ENCODE data around the gene RBM6.
"Not testable (repeated sequence)": the region's sequence is repeated elsewhere in the genome, so short reads cannot be mapped to it uniquely, and the experiment has no call there.

Gene RBM6

DNA sequence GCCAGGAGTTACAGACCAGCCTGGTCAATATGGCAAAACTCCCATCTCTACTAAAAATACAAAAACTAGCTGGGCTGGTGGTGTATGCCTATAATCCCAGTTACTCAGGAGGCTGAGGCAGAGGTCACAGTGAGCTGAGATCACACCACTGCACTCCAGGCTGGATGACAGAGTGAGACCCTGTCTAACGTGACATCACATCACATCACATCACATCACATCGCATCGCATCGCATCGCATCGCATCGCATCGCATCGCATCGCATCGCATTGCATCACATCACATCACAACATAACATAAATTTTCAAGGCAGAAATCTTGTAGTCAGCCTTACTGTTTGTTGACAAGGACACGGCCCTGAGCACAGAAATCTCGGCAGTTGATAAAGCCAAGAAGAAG lies 44.4 kb downstream of the RBM6 start:
- DNase-seq = no peak

DNA sequence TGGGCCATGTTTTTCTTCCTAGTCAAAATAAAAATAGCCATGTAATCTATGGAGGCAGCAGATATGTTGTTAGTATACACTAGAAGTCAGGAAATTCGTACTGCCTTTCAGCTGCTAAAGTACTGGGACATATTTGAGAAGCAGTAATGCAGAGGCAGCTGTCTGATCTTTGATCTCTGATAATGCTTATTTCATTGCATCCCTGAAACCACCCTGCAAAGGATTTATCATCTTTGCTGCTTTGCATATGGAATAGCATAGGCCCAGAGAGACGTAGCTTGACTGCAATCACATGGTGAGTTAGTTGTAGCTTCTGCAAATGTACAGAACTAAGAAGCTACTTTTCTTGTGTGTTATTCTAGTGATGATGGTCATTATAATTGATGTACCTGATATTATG lies 52.4 kb downstream of the RBM6 start:
- DNase-seq = no peak

DNA sequence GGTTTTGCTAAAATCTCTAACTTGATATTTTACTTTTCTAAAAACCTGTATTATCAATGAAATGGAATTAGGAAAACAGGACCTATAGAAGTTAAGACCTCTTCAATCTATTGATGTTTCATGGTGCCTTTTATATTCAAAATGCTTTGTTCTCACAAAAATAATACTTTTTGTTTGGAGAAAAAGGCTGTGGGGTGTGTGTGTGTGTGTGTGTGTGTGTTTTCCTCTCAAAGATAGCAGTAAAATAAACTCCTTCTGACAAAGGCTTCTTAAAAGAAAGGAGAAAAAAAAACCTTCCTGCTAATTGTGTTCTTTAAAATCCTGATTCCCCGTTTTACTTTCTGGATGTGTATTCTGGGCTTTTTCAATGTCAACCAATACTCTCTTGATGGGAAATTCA lies 54.5 kb downstream of the RBM6 start:
- DNase-seq = no peak

DNA sequence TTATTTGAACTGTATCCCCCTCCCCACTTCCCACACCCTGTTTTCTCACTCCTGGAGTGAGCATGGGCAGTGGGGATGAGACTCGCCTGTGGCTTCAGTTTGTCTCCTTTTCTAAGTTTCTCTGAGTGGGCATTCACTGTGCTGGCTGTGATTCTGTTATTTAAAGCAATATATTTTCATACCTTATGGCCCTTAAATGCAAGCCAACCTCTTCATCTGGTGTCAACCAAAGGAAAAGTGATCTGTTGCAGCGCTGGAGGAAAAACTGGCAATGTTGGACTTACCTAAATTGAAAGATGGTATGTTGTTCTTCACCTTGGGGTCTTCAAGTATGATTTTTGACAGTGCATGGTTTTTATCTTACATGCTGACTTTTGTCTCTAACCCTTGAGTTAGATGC lies 56.1 kb downstream of the RBM6 start:
- DNase-seq = no peak

DNA sequence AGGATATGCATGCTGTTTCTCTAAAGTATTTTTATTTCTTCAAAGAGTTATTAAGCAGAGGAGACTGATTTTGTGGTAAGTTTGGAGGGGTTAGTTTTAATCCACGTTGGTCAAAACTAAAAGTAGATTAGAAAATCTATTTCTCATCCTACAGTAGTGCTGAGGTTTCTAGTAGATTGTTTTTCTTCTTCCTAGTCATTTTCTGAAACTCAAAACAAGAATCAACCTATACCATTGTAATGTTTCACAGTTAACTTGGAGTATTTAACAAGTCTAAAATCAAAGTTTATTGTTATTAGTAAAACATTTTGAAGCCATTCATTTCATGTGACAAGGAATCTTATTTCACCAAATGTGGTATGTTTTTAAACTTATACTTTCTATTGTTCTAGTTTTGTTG lies 57.9 kb downstream of the RBM6 start:
- no peak for DNase-seq

DNA sequence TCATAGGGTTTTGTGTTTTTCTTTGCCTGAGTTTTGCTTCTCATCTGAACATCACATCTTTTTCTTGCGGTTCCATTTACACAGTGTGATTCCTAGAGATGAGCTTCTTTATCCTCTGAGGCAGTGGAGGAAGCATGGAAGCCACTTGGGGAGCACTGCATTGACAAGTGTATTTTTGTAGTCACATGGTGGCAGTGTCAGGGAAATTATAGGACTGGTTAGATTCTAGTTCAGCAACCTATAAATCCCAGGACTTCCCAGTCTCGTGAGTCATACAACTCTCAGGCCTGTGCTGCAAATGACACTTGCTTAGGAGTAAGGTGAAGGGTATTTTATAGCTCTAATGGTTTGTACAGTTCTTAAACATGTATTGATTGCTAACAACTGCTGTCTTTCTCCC lies 58.4 kb downstream of the RBM6 start:
- no peak for DNase-seq

DNA sequence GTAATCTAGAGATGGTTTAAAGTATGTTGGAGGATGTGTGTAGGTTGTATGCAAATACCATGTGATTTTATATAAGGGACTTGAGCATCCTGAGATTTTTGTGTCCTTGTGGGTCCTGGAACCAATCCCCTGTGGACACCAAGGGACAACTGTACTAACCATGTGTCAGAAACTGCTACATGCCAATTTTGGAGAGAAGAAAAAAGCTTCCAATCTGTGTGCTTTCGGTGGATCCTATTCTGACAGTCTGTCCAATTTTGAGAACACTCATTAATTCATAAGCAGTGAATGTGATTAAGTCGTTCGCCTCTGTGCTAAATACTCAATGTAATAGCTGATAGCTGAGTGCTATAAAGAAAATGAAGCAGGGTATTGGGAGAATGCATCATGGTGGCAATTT lies 61.6 kb downstream of the RBM6 start:
- no peak for DNase-seq

DNA sequence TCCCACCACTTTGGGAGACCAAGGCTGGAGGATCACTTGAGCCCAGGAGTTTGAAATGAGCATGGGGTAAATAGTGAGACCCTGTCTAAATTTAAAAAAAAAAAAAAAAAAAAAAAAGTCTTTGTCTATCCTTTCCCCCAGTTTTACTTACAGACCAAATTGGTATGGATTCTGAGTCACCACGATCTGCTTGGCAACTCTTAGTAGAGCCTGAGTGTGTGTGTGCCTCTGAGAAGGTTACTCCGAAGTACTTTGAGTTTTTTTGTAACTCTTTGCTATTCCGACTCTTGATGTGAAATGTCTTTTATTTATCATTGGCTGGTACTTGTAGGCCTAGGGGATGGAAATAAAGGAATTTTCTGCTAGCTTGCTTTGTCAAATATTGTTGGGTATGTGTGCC lies 63.3 kb downstream of the RBM6 start:
- DNase-seq = no peak

DNA sequence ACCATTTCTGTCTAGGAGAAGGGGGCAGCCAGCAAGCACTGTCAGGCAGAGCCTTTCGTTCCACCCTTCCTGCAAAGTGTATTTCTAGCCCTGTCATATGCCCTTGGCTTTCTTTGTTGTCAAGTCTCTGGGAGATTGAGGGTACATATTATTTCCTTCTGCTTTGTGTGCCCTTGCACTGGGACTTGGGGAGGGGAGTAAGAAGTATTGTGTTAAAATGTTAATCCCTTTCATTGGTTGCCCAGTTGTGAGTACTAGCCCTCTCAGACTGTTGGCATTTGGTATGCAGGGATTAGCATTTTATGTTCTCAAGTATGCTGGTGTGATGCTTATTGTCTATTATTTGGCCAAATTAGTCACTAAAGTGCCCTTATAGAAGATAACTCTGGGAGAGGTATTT lies 63.9 kb downstream of the RBM6 start:
- no peak for DNase-seq

DNA sequence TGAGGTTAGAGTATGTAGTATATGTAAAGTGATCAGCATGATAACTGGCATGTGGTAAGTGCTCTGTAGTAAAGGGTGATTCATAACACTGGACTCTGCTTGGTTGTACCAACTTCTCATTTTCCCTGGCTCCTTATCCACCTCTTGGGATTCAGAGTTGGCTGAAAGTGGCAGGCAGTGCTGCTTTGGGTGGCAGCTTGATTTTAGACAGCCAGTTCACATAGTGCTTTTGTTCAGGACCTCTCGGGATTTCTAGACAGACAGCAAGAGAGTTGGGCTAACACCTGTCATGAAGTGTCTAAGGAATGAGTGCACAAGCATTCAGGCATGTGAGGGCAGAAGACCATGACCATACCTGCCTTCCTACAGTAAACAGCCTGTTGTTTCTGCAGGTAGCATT lies 69.0 kb downstream of the RBM6 start:
- no peak for DNase-seq

DNA sequence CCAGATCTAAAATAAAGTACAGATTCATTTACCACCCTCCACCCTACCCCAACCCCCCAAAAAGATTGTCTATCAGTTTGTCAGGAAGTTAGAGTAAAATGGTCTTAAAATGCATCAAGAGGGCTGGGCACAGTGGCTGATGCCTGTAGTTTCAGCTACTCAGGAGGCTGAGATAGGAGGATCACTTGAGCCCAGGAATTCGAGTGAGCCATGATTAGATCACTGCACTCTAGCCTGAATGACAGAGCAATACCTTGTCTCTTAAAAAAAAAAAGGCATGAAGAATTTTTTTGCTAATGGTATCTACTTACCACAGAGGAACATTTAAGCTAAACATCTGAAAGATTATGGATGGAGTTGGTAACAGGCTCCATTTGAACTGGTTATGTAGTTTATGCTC lies 71.0 kb downstream of the RBM6 start:
- no peak for DNase-seq

DNA sequence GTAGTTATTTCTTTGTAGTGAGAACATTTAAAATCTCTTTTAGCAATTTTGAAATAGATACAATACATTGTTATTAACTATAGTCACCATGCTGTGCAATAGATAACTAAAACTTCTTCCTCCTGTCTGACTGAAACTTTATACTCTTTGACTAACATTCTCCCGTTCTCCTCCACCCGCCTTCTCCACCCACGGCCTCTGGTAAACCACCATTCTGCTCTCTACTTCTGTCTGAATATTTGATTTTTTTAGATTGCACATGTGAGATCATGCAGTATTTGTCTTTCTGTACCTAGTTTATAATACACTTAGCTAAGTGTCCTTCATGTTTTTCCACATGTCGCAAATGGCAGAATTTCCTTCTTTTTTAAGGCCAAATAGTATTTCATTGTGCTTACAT lies 76.0 kb downstream of the RBM6 start:
- no peak for DNase-seq

DNA sequence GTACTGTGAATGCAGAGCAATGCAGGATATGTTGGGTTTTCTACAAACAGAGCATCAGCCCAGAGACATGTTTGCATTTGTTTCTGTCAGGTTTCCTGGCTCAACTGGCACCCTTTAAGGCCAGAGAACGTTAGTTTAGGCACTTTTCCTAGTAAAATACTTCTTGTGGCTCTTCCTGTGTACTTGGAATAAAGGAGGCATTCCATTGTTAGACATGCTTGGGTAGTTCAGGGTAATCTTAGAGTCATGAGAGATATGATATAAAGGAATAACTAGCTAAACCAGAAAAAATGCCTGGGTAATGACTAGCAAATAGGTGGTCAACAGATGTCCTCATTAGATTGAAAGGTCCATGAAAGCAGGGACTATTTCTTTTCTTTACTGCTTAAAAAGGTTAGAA lies 88.4 kb downstream of the RBM6 start:
- DNase-seq = no peak

DNA sequence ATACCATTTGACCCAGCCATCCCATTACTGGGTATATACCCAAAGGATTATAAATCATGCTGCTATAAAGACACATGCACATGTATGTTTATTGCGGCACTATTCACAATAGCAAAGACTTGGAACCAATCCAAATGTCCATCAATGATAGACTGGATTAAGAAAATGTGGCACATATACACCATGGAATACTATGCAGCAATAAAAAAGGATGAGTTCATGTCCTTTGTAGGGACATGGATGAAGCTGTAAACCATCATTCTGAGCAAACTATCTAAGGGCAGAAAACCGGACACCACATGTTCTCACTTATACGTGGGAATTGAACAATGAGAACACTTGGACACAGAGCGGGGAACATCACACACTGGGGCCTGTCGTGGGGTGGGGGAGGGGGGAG lies 91.3 kb downstream of the RBM6 start:
- DNase-seq = not testable (repeated sequence)

DNA sequence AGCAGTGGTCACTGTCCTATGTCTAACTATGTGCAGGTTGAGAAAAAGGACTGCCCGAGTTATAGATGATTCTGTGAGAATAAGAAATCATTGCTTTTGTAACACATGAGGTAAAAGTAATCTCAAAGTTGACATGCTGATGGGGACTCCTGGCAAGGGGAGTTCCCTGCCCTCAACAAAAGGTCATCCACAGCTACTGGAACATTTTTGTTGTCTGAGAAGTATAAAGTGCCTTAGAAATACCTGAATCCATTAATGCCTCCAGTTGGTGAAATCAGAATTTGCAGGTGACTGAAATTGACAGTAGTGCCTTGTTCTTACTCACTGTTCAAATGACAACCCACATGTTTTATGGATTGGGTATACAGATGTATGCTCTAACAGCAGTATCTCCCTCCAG lies 105.0 kb downstream of the RBM6 start:
- no peak for DNase-seq

DNA sequence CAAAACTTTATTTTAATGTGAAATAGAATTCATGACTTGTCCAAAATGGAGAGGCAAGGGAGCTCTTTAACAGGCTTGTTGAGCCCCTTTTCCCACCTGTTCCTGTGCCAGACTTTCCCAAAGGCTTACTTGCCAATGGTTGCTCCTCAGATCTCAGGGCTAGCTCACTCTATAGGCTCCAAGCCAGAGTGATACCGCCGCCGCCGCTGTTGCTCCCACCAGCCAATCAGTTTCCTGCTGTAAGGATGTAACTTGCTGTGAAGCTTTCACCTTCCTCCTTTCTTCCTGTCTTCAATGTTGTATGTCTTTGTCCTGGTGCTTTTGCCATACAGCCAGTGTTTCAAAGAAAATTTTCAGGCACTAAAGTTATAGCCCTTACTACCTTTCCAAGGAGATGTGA lies 107.5 kb downstream of the RBM6 start:
- DNase-seq = no peak

DNA sequence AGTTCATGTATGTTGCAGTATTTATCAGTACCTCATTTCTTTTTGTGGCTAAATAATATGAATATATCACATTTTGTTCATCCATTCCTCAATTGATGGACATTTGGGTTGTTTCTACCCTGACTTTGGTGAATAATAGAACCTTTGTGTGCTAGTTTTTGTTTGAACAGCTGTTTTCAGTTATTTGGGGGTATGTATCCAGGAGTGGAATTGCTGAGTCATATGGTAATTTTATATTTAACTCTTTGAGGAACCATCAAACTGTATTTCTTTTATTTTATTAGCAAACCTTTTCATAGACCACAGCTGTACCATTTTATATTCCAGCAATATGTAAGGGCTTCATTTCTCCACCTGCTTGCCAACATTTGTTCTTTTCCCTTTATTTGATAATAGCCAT lies 110.4 kb downstream of the RBM6 start:
- no peak for DNase-seq

DNA sequence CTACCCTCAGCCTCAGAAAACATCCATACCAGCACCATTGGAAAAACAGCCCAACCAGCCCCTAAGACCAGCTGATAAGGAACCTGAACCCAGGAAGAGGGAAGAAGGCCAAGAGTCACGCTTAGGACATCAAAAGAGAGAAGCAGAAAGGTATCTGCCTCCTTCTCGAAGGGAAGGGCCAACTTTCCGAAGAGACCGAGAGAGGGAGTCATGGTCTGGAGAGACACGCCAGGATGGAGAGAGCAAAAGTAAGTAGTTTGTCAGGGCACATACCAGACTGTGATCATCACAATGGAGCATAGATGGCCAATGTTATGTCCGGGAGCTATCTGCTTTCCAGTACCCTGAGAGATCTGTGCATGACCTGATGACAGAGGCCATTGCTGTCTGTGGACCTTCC lies 117.8 kb downstream of the RBM6 start:
- no peak for DNase-seq

DNA sequence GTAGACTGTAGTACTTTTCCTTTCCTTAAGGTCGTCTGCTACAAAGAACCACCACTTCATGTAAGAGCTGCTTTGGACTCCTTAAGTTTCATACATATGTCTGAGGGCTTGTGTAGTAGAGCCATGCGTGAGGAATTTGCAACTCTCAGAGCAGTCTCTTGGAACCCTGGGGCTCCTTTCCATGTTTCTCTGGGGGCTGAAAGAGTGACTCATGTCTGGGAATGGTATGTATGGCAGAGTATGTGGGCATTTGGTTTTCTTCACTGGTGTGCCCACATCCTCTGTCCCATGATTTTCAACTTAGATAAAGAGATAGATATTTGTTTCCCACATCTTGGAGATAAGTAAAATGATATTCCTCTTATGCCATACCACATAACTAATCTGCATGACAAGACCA lies 128.2 kb downstream of the RBM6 start:
- no peak for DNase-seq

DNA sequence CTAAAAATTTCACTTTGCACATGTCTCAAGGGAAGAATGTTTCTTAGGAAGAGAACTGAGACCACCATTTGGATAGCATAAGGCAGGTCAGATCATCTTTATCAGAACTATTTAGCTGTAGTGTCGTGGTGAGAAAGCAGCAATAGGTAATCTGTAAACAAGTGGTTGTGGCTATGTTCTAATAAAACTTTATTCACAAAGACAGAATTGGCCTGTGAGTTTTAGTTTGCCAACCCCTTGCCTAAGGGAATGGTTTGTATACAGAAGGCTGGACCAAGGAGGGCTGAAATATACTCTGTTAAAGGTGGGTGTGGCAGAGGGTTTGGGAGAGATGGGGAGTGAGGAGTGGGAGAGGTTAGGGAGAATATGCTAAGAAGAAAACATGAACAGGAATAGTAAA lies 138.1 kb downstream of the RBM6 start:
- DNase-seq = no peak

DNA sequence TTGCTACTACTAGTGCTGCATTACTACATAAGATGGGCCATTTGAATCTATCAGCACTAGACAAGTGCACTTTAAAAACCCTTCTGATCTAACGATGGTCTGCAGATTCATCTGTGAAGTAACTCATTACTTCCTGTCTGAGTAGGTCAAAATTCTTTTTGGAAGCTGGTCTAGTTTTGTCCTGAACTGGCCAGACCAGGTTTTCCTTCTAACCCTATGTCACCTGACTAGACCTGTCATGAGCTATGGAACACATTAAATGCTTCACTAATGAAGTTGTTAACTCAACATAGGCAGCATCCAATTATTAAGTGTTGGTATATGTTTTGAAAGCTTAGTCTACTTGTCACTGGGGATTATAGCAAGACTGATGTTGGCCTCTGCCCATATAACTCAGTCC lies 138.7 kb downstream of the RBM6 start:
- DNase-seq = no peak

DNA sequence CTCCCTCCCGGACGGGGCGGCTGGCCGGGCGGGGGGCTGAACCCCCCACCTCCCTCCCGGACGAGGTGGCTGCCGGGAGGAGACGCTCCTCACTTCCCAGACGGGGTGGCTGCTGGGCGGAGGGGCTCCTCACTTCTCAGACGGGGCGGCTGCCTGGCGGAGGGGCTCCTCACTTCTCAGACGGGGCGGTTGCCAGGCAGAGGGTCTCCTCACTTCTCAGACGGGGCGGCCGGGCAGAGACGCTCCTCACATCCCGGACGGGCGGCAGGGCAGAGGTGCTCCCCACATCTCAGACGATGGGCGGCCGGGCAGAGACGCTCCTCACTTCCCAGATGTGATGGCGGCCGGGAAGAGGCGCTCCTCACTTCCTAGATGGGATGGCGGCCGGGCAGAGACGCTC lies 145.0 kb downstream of the RBM6 start:
- not testable (repeated sequence) for DNase-seq

DNA sequence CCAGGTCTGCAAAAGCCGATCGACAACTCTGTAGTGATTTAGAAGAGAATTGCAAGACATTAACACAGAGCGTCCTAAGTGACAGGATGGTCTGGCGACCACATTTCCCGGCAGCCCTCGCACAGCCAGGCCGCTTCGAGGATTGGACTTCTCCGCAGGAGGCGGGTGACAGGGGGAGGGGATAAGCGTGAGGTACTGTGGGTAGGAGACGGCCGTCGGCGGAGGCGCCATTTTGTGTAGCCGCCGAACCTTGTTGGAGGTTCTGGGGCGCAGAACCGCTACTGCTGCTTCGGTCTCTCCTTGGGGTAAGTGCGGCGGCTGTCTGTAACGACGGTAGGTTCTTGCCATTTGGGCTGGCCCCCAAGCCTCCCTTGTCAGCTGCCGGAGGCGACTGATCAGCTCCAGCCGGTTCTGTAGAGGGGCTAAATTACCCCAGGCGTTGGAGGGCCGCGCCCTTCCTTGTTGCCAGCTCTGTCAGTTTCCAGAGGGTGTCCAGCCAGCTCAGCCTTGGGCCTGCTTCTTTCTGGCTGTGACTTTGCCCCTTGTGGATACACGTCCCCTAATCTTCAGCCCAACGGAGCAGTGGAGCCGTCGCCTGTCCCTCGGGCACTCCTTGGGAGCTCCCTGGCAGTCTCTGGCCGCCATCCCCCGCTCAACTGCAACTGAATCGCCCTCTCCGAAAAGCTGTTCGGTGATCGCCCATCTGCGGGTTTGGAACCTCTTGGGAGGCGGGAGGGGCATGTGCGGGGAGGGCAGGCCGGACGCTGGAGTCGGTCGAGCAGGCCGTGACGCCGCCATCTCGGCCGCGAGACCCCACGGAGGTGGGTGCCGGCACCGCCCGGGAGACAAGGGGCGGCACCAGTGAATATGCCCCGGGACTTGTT lies 149.0 kb downstream of the RBM6 start, which contains the start of gene RBM5:
RBM5 (plus strand) TSS at position 195 of the 884 bp plus-strand sequence. CDS start 1,516 bp downstream, outside the sequence.
- peak; percentile 81 to 86 for DNase-seq

DNA sequence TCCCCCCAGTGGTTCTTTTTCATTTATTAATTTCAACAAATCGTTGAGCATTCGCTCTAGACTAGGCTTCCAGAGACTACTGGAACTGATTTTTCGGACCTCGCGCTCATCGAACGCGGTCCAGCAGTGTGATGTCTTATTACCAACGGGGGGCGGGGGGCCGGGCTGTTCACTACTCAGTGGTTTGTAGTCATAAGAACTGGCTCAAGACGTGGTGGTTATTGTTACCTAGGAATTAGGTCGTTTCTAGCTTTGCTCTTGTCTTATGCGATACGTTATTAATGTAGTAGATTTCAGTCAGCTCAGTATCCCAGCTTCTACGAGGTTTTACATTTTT lies 149.6 kb downstream of the RBM6 start:
- DNase-seq = no peak

DNA sequence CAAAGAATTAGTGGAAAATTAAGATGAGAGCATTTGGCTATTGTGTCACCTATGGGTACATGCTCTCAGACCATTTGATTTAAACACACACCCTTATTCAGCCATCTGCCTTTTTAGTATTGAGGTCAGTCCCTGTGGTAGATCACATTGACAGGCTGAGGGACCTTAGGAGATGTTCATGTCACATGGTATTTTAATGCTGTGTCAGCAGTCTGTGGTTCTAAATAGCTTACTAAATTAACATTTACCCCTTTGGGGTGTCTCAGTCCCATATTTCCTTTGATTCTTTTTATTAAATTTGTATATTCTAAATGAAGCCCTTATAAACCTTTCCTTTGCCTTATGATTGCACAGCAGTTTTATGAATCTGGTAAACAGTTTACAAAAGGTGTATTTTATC lies 151.0 kb downstream of the RBM6 start:
- DNase-seq = no peak
